ENCODE measurements around the gene POC1A. TPM values are rescaled to one million over a fixed set of nuclear protein-coding genes. Genes with fewer than 3 reads are reported as not detected.

POC1A gene
- total RNA-seq, 2 experiments from 2014 or later, result 0.22 to 0.39 TPM

GRCh38 chr3:52132930-52133329 lies 21.3 kb downstream of the POC1A start:
- H3K36me3 Mint-ChIP-seq (ENCODE audit: low read depth), result no peaks in the 10 kb centered on the region
- Histone ChIP-seq H3K4me1 (ENCODE audit: insufficient read depth, low read length) (no peaks in the 10 kb centered on the region), H3K36me3 (ENCODE audit: insufficient read depth, low read length) (no peaks in the 10 kb centered on the region), H3K9me3 (ENCODE audit: control insufficient read depth in 1 of 2, insufficient read depth in 1 of 2, low read length in 2 of 2) (no peaks in the 10 kb centered on the region), H3K4me3 (ENCODE audit: low read length) (no peak overlapping the region), H3K27me3 (ENCODE audit: control insufficient read depth in 1 of 2, insufficient read depth in 2 of 2, low read length in 2 of 2) (no peaks in the 10 kb centered on the region), H3K27ac (ENCODE audit: low read depth in 1 of 2, low read length in 2 of 2) (no peak overlapping the region)
- intact Hi-C loops (cut with DNase I, micrococcal nuclease), result no loop called here
- no peak for DNase-seq
- ChIA-PET CTCF (no interaction called here), POLR2A (no interaction called here)
- ATAC-seq (ENCODE audit: poor library complexity), result no peak
- H3K4me1 Mint-ChIP-seq (ENCODE audit: low read depth), result no peaks in the 10 kb centered on the region
- TF ChIP-seq CTCF (IDR thresholded peaks at IDR 0.05), result no peak
- H3K27me3 Mint-ChIP-seq, result no peaks in the 10 kb centered on the region
- no peaks in the 10 kb centered on the region for H3K9me3 Mint-ChIP-seq
- H3K27ac Mint-ChIP-seq, result no peak overlapping the region
- H3K4me3 Mint-ChIP-seq, result no peak overlapping the region

GRCh38 chr3:52132041-52132440 lies 22.2 kb downstream of the POC1A start:
- no peaks in the 10 kb centered on the region for H3K36me3 Mint-ChIP-seq (ENCODE audit: low read depth)
- no peaks in the 10 kb centered on the region for H3K27me3 Mint-ChIP-seq
- ATAC-seq (ENCODE audit: poor library complexity) (no peak), DNase-seq (no peak)
- intact Hi-C loops (cut with DNase I, micrococcal nuclease), result no loop called here
- no peak for TF ChIP-seq CTCF (IDR thresholded peaks at IDR 0.05)
- ChIA-PET POLR2A (no interaction called here), CTCF (interaction anchor here (1.0 kb wide), 1 partner anchor 9 kb away, joined by 3 read pairs; no protein-coding TSS in a partner anchor)
- Histone ChIP-seq H3K27ac (ENCODE audit: low read depth in 1 of 2, low read length in 2 of 2) (no peak overlapping the region), H3K9me3 (ENCODE audit: control insufficient read depth in 1 of 2, insufficient read depth in 1 of 2, low read length in 2 of 2) (no peaks in the 10 kb centered on the region), H3K4me1 (ENCODE audit: insufficient read depth, low read length) (no peaks in the 10 kb centered on the region), H3K4me3 (ENCODE audit: low read length) (no peak overlapping the region), H3K27me3 (ENCODE audit: control insufficient read depth in 1 of 2, insufficient read depth in 2 of 2, low read length in 2 of 2) (no peaks in the 10 kb centered on the region), H3K36me3 (ENCODE audit: insufficient read depth, low read length) (no peaks in the 10 kb centered on the region)
- H3K4me3 Mint-ChIP-seq, result no peak overlapping the region
- H3K27ac Mint-ChIP-seq, result no peak overlapping the region
- H3K4me1 Mint-ChIP-seq (ENCODE audit: low read depth), result no peaks in the 10 kb centered on the region
- H3K9me3 Mint-ChIP-seq, result no peaks in the 10 kb centered on the region

- DNase-seq (no peak), ATAC-seq (ENCODE audit: poor library complexity) (no peak)
- intact Hi-C loops (cut with DNase I, micrococcal nuclease), result no loop called here
- Histone ChIP-seq H3K36me3 (ENCODE audit: insufficient read depth, low read length) (no peaks in the 10 kb centered on the region), H3K4me1 (ENCODE audit: insufficient read depth, low read length) (no peaks in the 10 kb centered on the region), H3K4me3 (ENCODE audit: low read length) (no peak overlapping the region), H3K9me3 (ENCODE audit: control insufficient read depth in 1 of 2, insufficient read depth in 1 of 2, low read length in 2 of 2) (no peaks in the 10 kb centered on the region), H3K27me3 (ENCODE audit: control insufficient read depth in 1 of 2, insufficient read depth in 2 of 2, low read length in 2 of 2) (no peaks in the 10 kb centered on the region), H3K27ac (ENCODE audit: low read depth in 1 of 2, low read length in 2 of 2) (no peak overlapping the region)
- Mint-ChIP-seq H3K27ac (no peak overlapping the region), H3K27me3 (no peaks in the 10 kb centered on the region), H3K36me3 (ENCODE audit: low read depth) (no peaks in the 10 kb centered on the region), H3K4me3 (no peak overlapping the region), H3K4me1 (ENCODE audit: low read depth) (no peaks in the 10 kb centered on the region), H3K9me3 (no peaks in the 10 kb centered on the region)
- TF ChIP-seq CTCF (IDR thresholded peaks at IDR 0.05), result no peak
- POLR2A ChIA-PET, result no interaction called here
- CTCF ChIA-PET, result interaction anchor here (1.0 kb wide), 1 partner anchor 8 kb away, joined by 3 read pairs; no protein-coding TSS in a partner anchor
Measured at GRCh38 chr3:52130966-52131622, 23.1 kb downstream of the POC1A start.

Data from CD4-positive, alpha-beta T cell (primary cell).